WTC11 (cell line): ENCODE results near the gene RABGAP1.
"Not testable (repeated sequence)": the region's sequence is repeated elsewhere in the genome, so short reads cannot be mapped to it uniquely, and the experiment has no call there.

ENCODE experiments used
- CTCF ChIP-seq: fragments of 200-600 bp; IDR thresholded peaks from 2 replicates; pipeline ENCODE4 v1.8.0; 2022; ENCODE audit warnings: antibody characterized with exemption
- ETV6 ChIP-seq: sonication (generic); formaldehyde crosslinking; IDR thresholded peaks from 2 replicates; pipeline ENCODE4 v1.8.1; 2022; ENCODE audit warnings: mild to moderate bottlenecking, missing genetic modification reagents
- MAX ChIP-seq: sonication (generic); formaldehyde crosslinking; IDR thresholded peaks from 2 replicates; pipeline ENCODE4 v1.8.0; 2022; ENCODE audit warnings: mild to moderate bottlenecking, missing genetic modification reagents

DNA sequence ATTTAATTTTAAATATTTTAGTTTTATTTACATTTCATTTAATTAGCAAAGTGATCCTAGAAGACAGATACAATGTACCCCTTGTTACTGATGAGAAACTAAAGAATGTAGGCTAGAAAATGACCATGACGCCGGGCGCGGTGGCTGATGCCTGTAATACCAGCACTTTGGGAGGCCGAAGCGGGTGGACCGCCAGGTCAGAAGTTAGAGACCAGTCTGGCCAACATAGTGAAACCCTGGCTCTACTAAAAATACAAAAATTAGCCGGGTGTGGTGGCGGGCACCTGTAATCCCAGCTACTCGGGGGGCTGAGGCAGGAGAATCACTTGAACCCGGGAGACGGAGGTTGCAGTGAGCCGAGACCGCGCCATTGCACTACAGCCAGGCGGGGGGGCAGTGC, 34.7 kb upstream of the RABGAP1 start:
- not testable (repeated sequence) for TF ChIP-seq CTCF; ETV6 (CRISPR knock-in tag); MAX (CRISPR knock-in tag)
